ENCODE results near the gene GPR160. TPM values are rescaled to one million over a fixed set of nuclear protein-coding genes. Genes with fewer than 3 reads are reported as not detected.
A peak's percentile ranks its signal among the peaks of the same experiment; 100 is the strongest.

GPR160 gene
- total RNA-seq, 1 donor from 2014 or later, result 6.0 TPM

DNA sequence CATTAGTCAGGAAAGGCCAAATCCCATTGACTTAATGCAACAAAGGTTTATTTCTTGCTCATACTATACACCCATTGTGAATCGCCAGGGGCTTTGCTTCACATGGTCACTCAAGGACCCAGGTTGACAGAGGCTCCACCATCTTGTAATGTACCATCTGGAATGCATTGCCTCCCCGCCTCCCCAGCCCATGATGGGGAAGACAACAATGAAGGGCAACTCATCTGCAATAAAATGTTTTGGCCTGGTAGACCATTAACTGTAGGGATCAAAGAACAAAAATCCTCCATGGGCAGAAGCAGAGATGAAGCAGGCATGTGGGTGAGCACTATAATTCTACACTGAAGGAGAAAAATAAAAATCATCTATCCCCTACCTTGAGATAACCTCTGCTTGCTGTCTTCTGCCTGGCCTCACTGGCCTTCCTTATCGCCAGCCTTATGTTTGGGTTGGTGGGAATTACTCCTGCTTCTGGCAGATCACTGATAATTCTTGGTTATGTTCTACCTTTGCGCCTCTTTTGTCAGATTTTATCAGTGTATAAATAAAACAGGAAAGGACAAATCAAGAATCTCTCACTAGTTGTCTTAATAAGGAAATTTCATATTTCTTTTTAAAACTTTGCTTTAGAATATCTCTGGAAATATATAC lies 37.8 kb downstream of the GPR160 start:
- Histone ChIP-seq H3K27me3 (no peaks in the 10 kb centered on the region), H3F3A (ENCODE audit: low read depth) (peaks cover 7% of the 10 kb centered on the region), H3K9ac (no peak overlapping the region), H3K4me1 (no peaks in the 10 kb centered on the region), H3K27ac (no peak overlapping the region), H2AFZ (replicated peaks) (no peak overlapping the region), H3K9me3 (ENCODE audit: low read depth) (no peaks in the 10 kb centered on the region), H3K4me2 (no peak overlapping the region), H3K4me3 (no peak overlapping the region), H3K36me3 (no peaks in the 10 kb centered on the region), H4K20me1 (ENCODE audit: low read depth) (no peaks in the 10 kb centered on the region), H3K79me2 (ENCODE audit: low read depth) (no peaks in the 10 kb centered on the region)
- no peak for DNase-seq (ENCODE audit: low spot score)
- Mint-ChIP-seq H3K4me1 (peaks cover 6% of the 10 kb centered on the region), H3K36me3 (peaks cover 4% of the 10 kb centered on the region), H3K4me3 (no peak overlapping the region), H3K9me3 (peaks cover 8% of the 10 kb centered on the region), H3K27ac (no peak overlapping the region), H3K27me3 (ENCODE audit: insufficient read depth, low read depth) (no peaks in the 10 kb centered on the region)
- TF ChIP-seq EZH2phosphoT487 (IDR thresholded peaks at IDR 0.05) (no peak), EZH2 (IDR thresholded peaks at IDR 0.05) (no peak), CTCF (IDR thresholded peaks at IDR 0.05) (no peak)

DNA sequence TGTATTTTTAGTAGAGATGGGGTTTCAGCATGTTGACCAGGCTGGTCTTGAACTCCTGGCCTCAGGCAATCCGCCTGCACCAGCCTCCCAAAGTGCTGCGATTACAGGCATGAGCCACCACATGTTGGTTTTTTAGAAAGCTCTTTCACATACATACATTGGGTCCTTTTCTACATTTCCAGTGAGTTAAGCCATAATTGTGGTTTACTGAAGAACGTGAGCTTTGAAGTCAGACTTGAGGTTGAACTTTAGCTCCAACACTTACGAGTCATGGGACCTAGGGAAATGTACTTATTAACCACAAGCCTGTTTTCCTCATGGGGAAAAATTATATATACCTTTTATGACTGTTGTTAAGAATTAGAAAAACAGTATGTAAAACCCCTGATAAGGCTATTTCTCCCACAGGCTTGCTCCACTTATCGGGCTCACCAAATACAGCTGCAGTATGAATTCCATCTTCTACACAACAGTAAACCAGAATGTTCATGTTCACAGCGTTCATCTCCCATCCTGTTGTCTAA lies 39.0 kb downstream of the GPR160 start:
- Mint-ChIP-seq H3K9me3 (peaks cover 8% of the 10 kb centered on the region), H3K36me3 (peaks cover 4% of the 10 kb centered on the region), H3K27ac (no peak overlapping the region), H3K27me3 (ENCODE audit: insufficient read depth, low read depth) (no peaks in the 10 kb centered on the region), H3K4me1 (peaks cover 6% of the 10 kb centered on the region), H3K4me3 (no peak overlapping the region)
- no peak for TF ChIP-seq EZH2phosphoT487 (IDR thresholded peaks at IDR 0.05)
- TF ChIP-seq CTCF (IDR thresholded peaks at IDR 0.05), result no peak
- TF ChIP-seq EZH2 (IDR thresholded peaks at IDR 0.05), result no peak
- Histone ChIP-seq H2AFZ (replicated peaks) (no peak overlapping the region), H4K20me1 (ENCODE audit: low read depth) (no peaks in the 10 kb centered on the region), H3K27ac (no peak overlapping the region), H3K27me3 (no peaks in the 10 kb centered on the region), H3F3A (ENCODE audit: low read depth) (peaks cover 7% of the 10 kb centered on the region), H3K9ac (no peak overlapping the region), H3K79me2 (ENCODE audit: low read depth) (no peaks in the 10 kb centered on the region), H3K36me3 (no peaks in the 10 kb centered on the region), H3K4me3 (no peak overlapping the region), H3K4me1 (no peaks in the 10 kb centered on the region), H3K4me2 (no peak overlapping the region), H3K9me3 (ENCODE audit: low read depth) (no peaks in the 10 kb centered on the region)
- no peak for DNase-seq (ENCODE audit: low spot score)

- Mint-ChIP-seq H3K9me3 (peaks cover 8% of the 10 kb centered on the region), H3K27ac (peak overlapping the region; percentile 23)
- no peak overlapping the region for H3K27ac ChIP-seq
Observed at GRCh38 chr3:170077361-170077760, 39.6 kb downstream of the GPR160 start.

More at GRCh38 chr3:170077361-170077760, 39.6 kb downstream of the GPR160 start:
- Histone ChIP-seq H3K36me3 (no peaks in the 10 kb centered on the region), H3K9ac (no peak overlapping the region), H3K27me3 (no peaks in the 10 kb centered on the region), H3K4me3 (no peak overlapping the region), H2AFZ (replicated peaks) (no peak overlapping the region), H4K20me1 (ENCODE audit: low read depth) (no peaks in the 10 kb centered on the region), H3K4me1 (no peaks in the 10 kb centered on the region), H3K9me3 (ENCODE audit: low read depth) (no peaks in the 10 kb centered on the region), H3F3A (ENCODE audit: low read depth) (peaks cover 7% of the 10 kb centered on the region), H3K4me2 (no peak overlapping the region), H3K79me2 (ENCODE audit: low read depth) (no peaks in the 10 kb centered on the region)
- H3K36me3 Mint-ChIP-seq, result peaks cover 4% of the 10 kb centered on the region
- H3K4me3 Mint-ChIP-seq, result no peak overlapping the region
- peaks cover 6% of the 10 kb centered on the region for H3K4me1 Mint-ChIP-seq
- no peak for TF ChIP-seq CTCF (IDR thresholded peaks at IDR 0.05)
- no peak for TF ChIP-seq EZH2 (IDR thresholded peaks at IDR 0.05)
- no peak for TF ChIP-seq EZH2phosphoT487 (IDR thresholded peaks at IDR 0.05)
- DNase-seq (ENCODE audit: low spot score), result peak; percentile 9
- no peaks in the 10 kb centered on the region for H3K27me3 Mint-ChIP-seq (ENCODE audit: insufficient read depth, low read depth)

All from neural progenitor cell (in vitro differentiated cells).